ENCODE data around the gene MAN2A1.

GRCh38 chr5:109825450-109825849, 135.7 kb downstream of the MAN2A1 start:
- TF ChIP-seq CTCF (conservative IDR thresholded peaks at IDR 0.05; ENCODE audit: low read depth, low read length) (no peak), EZH2phosphoT487 (IDR thresholded peaks at IDR 0.05; ENCODE audit: borderline replicate concordance, low read length) (no peak), EZH2 (IDR thresholded peaks at IDR 0.05; ENCODE audit: low read length, unreplicated experiment) (no peak)
